ENCODE measurements around the gene IVD.

The IVD gene

GRCh38 chr15:40464595-40465185 lies 59.1 kb downstream of the IVD start:
- no peak overlapping the region for H3K27ac Mint-ChIP-seq (ENCODE audit: low read depth)

GRCh38 chr15:40465939-40466338 lies 60.3 kb downstream of the IVD start:
- DNase-seq (ENCODE audit: low spot score in 2 of 2) = no peak
- no peak overlapping the region for H3K4me3 Mint-ChIP-seq
- H3K27ac Mint-ChIP-seq (ENCODE audit: low read depth) = no peak overlapping the region
- no peaks in the 10 kb centered on the region for H3K9me3 Mint-ChIP-seq
- H3K36me3 Mint-ChIP-seq (ENCODE audit: insufficient read depth) = peaks cover 20% of the 10 kb centered on the region
- no peak for ATAC-seq (replicated peaks; ENCODE audit: extremely low read depth, poor library complexity, severe bottlenecking)
- no peaks in the 10 kb centered on the region for H3K27me3 Mint-ChIP-seq
- no peaks in the 10 kb centered on the region for H3K4me1 Mint-ChIP-seq

More at GRCh38 chr15:40464595-40465185, 59.1 kb downstream of the IVD start:
- ATAC-seq (replicated peaks; ENCODE audit: extremely low read depth, poor library complexity, severe bottlenecking) = no peak
- Mint-ChIP-seq H3K4me1 (no peaks in the 10 kb centered on the region), H3K36me3 (ENCODE audit: insufficient read depth) (peaks cover 22% of the 10 kb centered on the region), H3K4me3 (no peak overlapping the region), H3K9me3 (no peaks in the 10 kb centered on the region), H3K27me3 (no peaks in the 10 kb centered on the region)
- no peak for DNase-seq (ENCODE audit: low spot score in 2 of 2)

GRCh38 chr15:40466426-40467260 lies 61.0 kb downstream of the IVD start:
- no peak for DNase-seq (ENCODE audit: low spot score in 2 of 2)
- peaks cover 20% of the 10 kb centered on the region for H3K36me3 Mint-ChIP-seq (ENCODE audit: insufficient read depth)
- ATAC-seq (replicated peaks; ENCODE audit: extremely low read depth, poor library complexity, severe bottlenecking) = no peak
- H3K4me3 Mint-ChIP-seq = no peak overlapping the region
- peaks cover 2% of the 10 kb centered on the region for H3K4me1 Mint-ChIP-seq
- no peaks in the 10 kb centered on the region for H3K9me3 Mint-ChIP-seq
- no peak overlapping the region for H3K27ac Mint-ChIP-seq (ENCODE audit: low read depth)
- no peaks in the 10 kb centered on the region for H3K27me3 Mint-ChIP-seq

GRCh38 chr15:40467261-40467615 lies 61.6 kb downstream of the IVD start:
- H3K36me3 Mint-ChIP-seq (ENCODE audit: insufficient read depth) = peaks cover 20% of the 10 kb centered on the region
- no peaks in the 10 kb centered on the region for H3K27me3 Mint-ChIP-seq
- H3K27ac Mint-ChIP-seq (ENCODE audit: low read depth) = no peak overlapping the region
- DNase-seq (ENCODE audit: low spot score in 2 of 2) (no peak), ATAC-seq (replicated peaks; ENCODE audit: extremely low read depth, poor library complexity, severe bottlenecking) (no peak)
- no peak overlapping the region for H3K4me3 Mint-ChIP-seq
- no peaks in the 10 kb centered on the region for H3K9me3 Mint-ChIP-seq
- peaks cover 8% of the 10 kb centered on the region for H3K4me1 Mint-ChIP-seq

- Mint-ChIP-seq H3K4me1 (peaks cover 14% of the 10 kb centered on the region), H3K4me3 (no peak overlapping the region), H3K27ac (ENCODE audit: low read depth) (no peak overlapping the region), H3K9me3 (no peaks in the 10 kb centered on the region), H3K36me3 (ENCODE audit: insufficient read depth) (peaks cover 14% of the 10 kb centered on the region), H3K27me3 (no peaks in the 10 kb centered on the region)
- DNase-seq (ENCODE audit: low spot score in 2 of 2) (no peak), ATAC-seq (replicated peaks; ENCODE audit: extremely low read depth, poor library complexity, severe bottlenecking) (no peak)
These were observed 63.3 kb downstream of the IVD start for GRCh38 chr15:40468898-40469331.

GRCh38 chr15:40469776-40470390 lies 64.3 kb downstream of the IVD start:
- Mint-ChIP-seq H3K36me3 (ENCODE audit: insufficient read depth) (peaks cover 12% of the 10 kb centered on the region), H3K27me3 (no peaks in the 10 kb centered on the region), H3K9me3 (no peaks in the 10 kb centered on the region), H3K4me3 (peak overlapping the region; percentile 63), H3K27ac (ENCODE audit: low read depth) (peak overlapping the region; percentile 8), H3K4me1 (peaks cover 14% of the 10 kb centered on the region)
- DNase-seq (ENCODE audit: low spot score in 2 of 2) (no peak), ATAC-seq (replicated peaks; ENCODE audit: extremely low read depth, poor library complexity, severe bottlenecking) (no peak)

GRCh38 chr15:40470423-40471104 lies 65.0 kb downstream of the IVD start, which contains the start of gene CHST14:
TSS of gene CHST14 (plus strand) at chr15:40470984. CDS start at chr15:40471214, 230 bp downstream.
- Mint-ChIP-seq H3K4me3 (peak within 1 kb of the TSS; percentile 84), H3K9me3 (no peaks in the 10 kb centered on the region), H3K27me3 (no peaks in the 10 kb centered on the region), H3K36me3 (ENCODE audit: insufficient read depth) (peaks cover 9% of the 10 kb centered on the region), H3K4me1 (peaks cover 14% of the 10 kb centered on the region), H3K27ac (ENCODE audit: low read depth) (peak within 1 kb of the TSS; percentile 73)
- DNase-seq (ENCODE audit: low spot score in 2 of 2) (no peak), ATAC-seq (replicated peaks; ENCODE audit: extremely low read depth, poor library complexity, severe bottlenecking) (peak; percentile 70)
